Measurements from ENCODE around the gene GAREM2. TPM values are rescaled to one million over a fixed set of nuclear protein-coding genes. Genes with fewer than 3 reads are reported as not detected.

The GAREM2 gene
- total and polyA plus RNA-seq, 2 donors from 2014 or later = 1.2 to 3.2 TPM

- H3K4me1 ChIP-seq (ENCODE audit: control insufficient read depth in 2 of 3, insufficient read depth in 2 of 3, low read depth in 1 of 3, low read length in 3 of 3) = no peaks in the 10 kb centered on the region
Observed at GRCh38 chr2:26128176-26128575, 44.7 kb upstream of the GAREM2 start.

DNA sequence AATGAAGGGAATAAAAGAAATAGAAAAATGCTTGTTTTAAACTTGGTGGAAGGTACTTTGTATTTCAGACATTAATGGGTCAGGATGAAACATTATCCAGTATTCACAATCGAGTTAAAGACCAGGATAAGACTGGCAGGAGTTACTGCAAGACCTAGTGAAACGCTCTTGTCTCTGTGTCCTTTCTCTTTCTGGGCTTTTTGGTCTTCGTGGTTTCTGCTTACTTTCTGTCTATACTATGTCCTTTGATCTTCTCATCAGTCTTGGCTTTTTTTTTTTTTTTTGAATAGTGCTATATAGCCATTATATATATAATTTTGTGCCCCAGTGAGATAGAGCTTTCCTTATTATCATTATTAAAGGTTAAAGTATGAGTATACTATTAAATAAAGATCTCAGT lies 42.1 kb upstream of the GAREM2 start:
- DNase-seq = no peak
- Histone ChIP-seq H3K9me3 (ENCODE audit: control insufficient read depth in 2 of 3, insufficient read depth in 1 of 3, low read length in 3 of 3) (no peaks in the 10 kb centered on the region), H3K27ac (ENCODE audit: low read depth in 2 of 2, low read length in 2 of 2) (no peak overlapping the region), H3K4me3 (ENCODE audit: low read length in 3 of 3) (no peak overlapping the region), H3K9ac (ENCODE audit: low read length in 3 of 3) (no peak overlapping the region), H3K36me3 (ENCODE audit: control insufficient read depth in 2 of 3, insufficient read depth in 3 of 3, low read length in 3 of 3) (peaks cover under 1 to 14% (median 3%) of the 10 kb centered on the region in 3 donors), H3K27me3 (ENCODE audit: control insufficient read depth, insufficient read depth, low read length) (no peaks in the 10 kb centered on the region), H3K4me1 (ENCODE audit: control insufficient read depth in 2 of 3, insufficient read depth in 2 of 3, low read depth in 1 of 3, low read length in 3 of 3) (no peaks in the 10 kb centered on the region)
- no peak for TF ChIP-seq CTCF (IDR thresholded peaks at IDR 0.05; ENCODE audit: borderline replicate concordance, extremely low read depth, insufficient read depth)
- intact Hi-C loops (cut with DNase I) = no loop called here
- FAIRE-seq = no peak

More at GRCh38 chr2:26128176-26128575, 44.7 kb upstream of the GAREM2 start:
- Histone ChIP-seq H3K4me3 (ENCODE audit: low read length in 3 of 3) (no peak overlapping the region), H3K27me3 (ENCODE audit: control insufficient read depth, insufficient read depth, low read length) (no peaks in the 10 kb centered on the region), H3K9ac (ENCODE audit: low read length in 3 of 3) (no peak overlapping the region), H3K36me3 (ENCODE audit: control insufficient read depth in 2 of 3, insufficient read depth in 3 of 3, low read length in 3 of 3) (peaks cover 0 to 14% (median 0%) of the 10 kb centered on the region in 3 donors), H3K9me3 (ENCODE audit: control insufficient read depth in 2 of 3, insufficient read depth in 1 of 3, low read length in 3 of 3) (no peaks in the 10 kb centered on the region), H3K27ac (ENCODE audit: low read depth in 2 of 2, low read length in 2 of 2) (no peak overlapping the region)
- no peak for TF ChIP-seq CTCF (IDR thresholded peaks at IDR 0.05; ENCODE audit: borderline replicate concordance, extremely low read depth, insufficient read depth)
- intact Hi-C loops (cut with DNase I) = no loop called here
- DNase-seq = no peak
- no peak for FAIRE-seq

DNA sequence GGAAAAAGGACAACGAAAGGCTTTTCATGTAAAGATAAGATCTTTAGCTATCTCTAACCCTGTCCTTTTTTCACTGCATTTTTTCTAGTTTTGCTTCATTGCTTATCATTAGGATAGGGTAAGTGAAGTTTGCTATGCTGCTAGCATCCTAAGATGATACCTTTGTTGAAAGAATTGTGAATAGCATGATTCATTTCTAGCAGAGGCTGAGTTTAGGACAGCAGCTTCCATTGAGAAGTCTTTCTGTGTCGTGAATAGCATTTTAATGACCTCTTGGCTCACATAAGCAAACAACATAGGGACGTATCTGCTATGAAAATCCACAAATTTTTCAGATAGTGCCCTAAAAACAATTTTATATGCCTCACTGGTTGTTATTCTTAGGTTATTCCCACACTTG lies 36.4 kb upstream of the GAREM2 start:
- DNase-seq = no peak

More for the DNA sequence above, 36.4 kb upstream of the GAREM2 start:
- no peaks in the 10 kb centered on the region for H3K4me1 ChIP-seq (ENCODE audit: control insufficient read depth in 2 of 3, insufficient read depth in 2 of 3, low read depth in 1 of 3, low read length in 3 of 3)
- no peak overlapping the region for H3K9ac ChIP-seq (ENCODE audit: low read length in 3 of 3)
- no peak for FAIRE-seq
- intact Hi-C loops (cut with DNase I) = no loop called here
- TF ChIP-seq CTCF (IDR thresholded peaks at IDR 0.05; ENCODE audit: borderline replicate concordance, extremely low read depth, insufficient read depth) = no peak
- no peak overlapping the region for H3K27ac ChIP-seq (ENCODE audit: low read depth in 2 of 2, low read length in 2 of 2)
- H3K4me3 ChIP-seq (ENCODE audit: low read length in 3 of 3) = no peak overlapping the region
- H3K9me3 ChIP-seq (ENCODE audit: control insufficient read depth in 2 of 3, insufficient read depth in 1 of 3, low read length in 3 of 3) = no peaks in the 10 kb centered on the region
- H3K36me3 ChIP-seq (ENCODE audit: control insufficient read depth in 2 of 3, insufficient read depth in 3 of 3, low read length in 3 of 3) = peaks cover 0 to 5% (median 2%) of the 10 kb centered on the region in 3 donors
- H3K27me3 ChIP-seq (ENCODE audit: control insufficient read depth, insufficient read depth, low read length) = no peaks in the 10 kb centered on the region

Data from kidney (tissue), 14 donors.